ENCODE results near the gene ING1.
A peak's percentile ranks its signal among the peaks of the same experiment; 100 is the strongest.
"Not testable (repeated sequence)": the region's sequence is repeated elsewhere in the genome, so short reads cannot be mapped to it uniquely, and the experiment has no call there.

Gene ING1

DNA sequence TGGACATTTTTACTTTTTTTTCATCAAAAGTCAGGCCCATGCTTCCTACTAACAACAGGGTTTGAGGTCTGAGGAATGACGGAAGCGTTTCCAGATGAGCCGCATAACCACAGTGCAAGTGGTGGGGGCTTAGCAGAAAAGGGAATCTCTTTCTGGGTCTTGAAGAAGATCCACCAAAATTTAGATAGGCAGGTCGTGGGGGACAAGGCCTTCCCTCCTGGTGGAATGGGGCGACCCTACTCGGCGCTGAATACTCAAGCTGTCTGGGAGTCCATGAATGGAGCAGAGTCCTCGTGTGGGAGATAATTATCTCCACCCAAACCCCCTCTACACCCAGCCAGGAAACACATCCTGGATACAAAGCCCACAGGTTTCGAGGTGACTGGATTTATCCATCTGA is 44.5 kb upstream of the ING1 start:
- Histone ChIP-seq H2BK120ac (ENCODE audit: low read depth, low read length) (no peak overlapping the region), H3K79me1 (ENCODE audit: low read length) (no peaks in the 10 kb centered on the region), H2BK15ac (replicated peaks; ENCODE audit: low read depth) (no peak overlapping the region), H2AK5ac (ENCODE audit: low read length) (no peak overlapping the region), H3K18ac (ENCODE audit: low read length) (no peak overlapping the region), H3K27me3 (ENCODE audit: insufficient read depth, low read length, poor library complexity) (no peaks in the 10 kb centered on the region), H3K79me2 (ENCODE audit: control insufficient read depth, insufficient read depth, low read length) (no peaks in the 10 kb centered on the region), H3K23ac (ENCODE audit: low read length) (no peak overlapping the region), H4K5ac (ENCODE audit: low read length) (no peak overlapping the region), H3K9ac (ENCODE audit: low read length) (no peak overlapping the region), H3K4ac (ENCODE audit: low read depth, low read length) (no peak overlapping the region), H2BK5ac (ENCODE audit: low read length) (no peak overlapping the region), H3K27ac (ENCODE audit: low read depth, low read length) (no peak overlapping the region), H3K56ac (ENCODE audit: low read length) (no peak overlapping the region), H3K4me2 (ENCODE audit: low read length) (no peak overlapping the region), H3K4me3 (ENCODE audit: low read length) (peak overlapping the region; percentile 8), H3K4me1 (ENCODE audit: control insufficient read depth, low read depth, low read length) (no peaks in the 10 kb centered on the region), H3K36me3 (ENCODE audit: control insufficient read depth, insufficient read depth, low read length) (peaks cover 7% of the 10 kb centered on the region), H4K8ac (ENCODE audit: low read depth, low read length) (no peak overlapping the region)
- no CpG with 5 or more reads among the region's 9 CpGs for WGBS (ENCODE audit: extremely low coverage, insufficient coverage, low lambda C conversion rate)
- no peak for DNase-seq

DNA sequence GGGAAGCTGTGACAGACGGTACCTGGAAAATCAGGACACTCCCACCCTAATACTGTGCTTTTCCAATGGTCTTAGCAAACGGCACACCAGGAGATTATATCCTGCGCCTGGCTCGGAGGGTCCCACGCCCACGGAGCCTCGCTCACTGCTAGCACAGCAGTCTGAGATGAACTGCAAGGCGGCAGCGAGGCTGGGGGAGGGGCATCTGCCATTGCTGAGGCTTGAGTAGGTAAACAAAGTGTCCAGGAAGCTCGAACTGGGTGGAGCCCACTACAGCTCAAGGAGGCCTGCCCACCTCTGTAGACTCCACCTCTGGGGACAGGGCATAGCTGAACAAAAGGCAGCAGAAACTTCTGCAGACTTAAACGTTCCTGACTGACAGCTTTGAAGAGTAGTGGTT is 43.7 kb upstream of the ING1 start:
- H3K4ac ChIP-seq (ENCODE audit: low read depth, low read length); H3K9ac ChIP-seq (ENCODE audit: low read length); H3K27ac ChIP-seq (ENCODE audit: low read depth, low read length); H3K4me2 ChIP-seq (ENCODE audit: low read length); H3K23ac ChIP-seq (ENCODE audit: low read length); H4K8ac ChIP-seq (ENCODE audit: low read depth, low read length); H3K36me3 ChIP-seq (ENCODE audit: control insufficient read depth, insufficient read depth, low read length); H3K4me3 ChIP-seq (ENCODE audit: low read length); H2AK5ac ChIP-seq (ENCODE audit: low read length); DNase-seq; H3K79me1 ChIP-seq (ENCODE audit: low read length); H2BK120ac ChIP-seq (ENCODE audit: low read depth, low read length); H2BK15ac ChIP-seq (replicated peaks; ENCODE audit: low read depth); H4K5ac ChIP-seq (ENCODE audit: low read length); H3K56ac ChIP-seq (ENCODE audit: low read length); H3K27me3 ChIP-seq (ENCODE audit: insufficient read depth, low read length, poor library complexity); H3K4me1 ChIP-seq (ENCODE audit: control insufficient read depth, low read depth, low read length); H3K18ac ChIP-seq (ENCODE audit: low read length); H3K79me2 ChIP-seq (ENCODE audit: control insufficient read depth, insufficient read depth, low read length); H2BK5ac ChIP-seq (ENCODE audit: low read length): not testable (repeated sequence)
- WGBS (ENCODE audit: extremely low coverage, insufficient coverage, low lambda C conversion rate): no CpG with 5 or more reads among the region's 11 CpGs

DNA sequence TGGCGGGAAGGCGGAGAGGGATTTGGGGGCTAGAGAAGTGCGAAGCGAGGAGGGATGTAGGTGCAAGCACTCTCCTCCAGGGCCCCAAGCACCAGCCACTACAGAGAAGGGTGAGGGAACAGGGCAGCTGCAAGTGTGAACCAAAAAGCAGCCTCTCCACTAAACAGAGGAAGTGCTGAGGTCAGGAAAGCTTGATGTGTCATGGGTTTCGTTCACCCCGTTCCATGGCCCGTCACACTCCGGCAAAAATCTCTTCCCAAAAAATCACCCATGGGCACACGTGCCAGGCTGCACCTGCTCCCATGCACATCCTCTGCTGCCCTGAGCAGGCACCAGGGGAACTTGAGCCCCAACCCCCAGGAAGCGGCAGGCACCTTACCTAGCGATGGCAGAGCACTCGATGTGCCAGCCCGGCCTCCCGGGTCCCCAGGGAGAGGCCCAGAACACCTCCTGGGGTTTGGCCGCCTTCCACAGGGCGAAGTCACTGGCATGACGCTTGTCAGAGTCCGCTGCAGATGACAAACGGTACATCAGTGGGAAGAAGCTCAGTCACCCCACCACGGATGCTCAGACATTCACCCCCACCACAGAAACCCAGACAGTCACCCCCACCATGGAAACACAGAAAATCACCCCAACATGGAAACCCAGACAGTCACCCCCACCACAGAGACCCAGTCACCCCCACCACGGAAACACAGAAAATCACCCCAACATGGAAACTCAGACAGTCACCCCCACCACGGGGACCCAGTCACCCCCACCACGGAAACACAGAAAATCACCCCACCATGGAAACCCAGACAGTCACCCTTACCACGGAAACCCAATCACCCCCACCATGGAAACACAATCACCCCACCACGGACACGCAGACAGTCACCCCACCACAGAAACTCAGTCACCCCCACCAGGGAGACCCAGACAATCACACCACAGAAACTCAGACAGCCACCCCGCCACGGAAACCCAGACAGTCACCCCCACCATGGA is 36.6 kb upstream of the ING1 start:
- Histone ChIP-seq H4K5ac (ENCODE audit: low read length) (no peak overlapping the region), H2AK5ac (ENCODE audit: low read length) (no peak overlapping the region), H3K4me2 (ENCODE audit: low read length) (no peak overlapping the region), H3K4me1 (ENCODE audit: control insufficient read depth, low read depth, low read length) (no peaks in the 10 kb centered on the region), H3K79me2 (ENCODE audit: control insufficient read depth, insufficient read depth, low read length) (no peaks in the 10 kb centered on the region), H3K9ac (ENCODE audit: low read length) (no peak overlapping the region), H3K36me3 (ENCODE audit: control insufficient read depth, insufficient read depth, low read length) (peaks cover 5% of the 10 kb centered on the region), H3K18ac (ENCODE audit: low read length) (no peak overlapping the region), H3K79me1 (ENCODE audit: low read length) (no peaks in the 10 kb centered on the region), H2BK120ac (ENCODE audit: low read depth, low read length) (no peak overlapping the region), H3K23ac (ENCODE audit: low read length) (no peak overlapping the region), H2BK15ac (replicated peaks; ENCODE audit: low read depth) (no peak overlapping the region), H3K27me3 (ENCODE audit: insufficient read depth, low read length, poor library complexity) (no peaks in the 10 kb centered on the region), H3K56ac (ENCODE audit: low read length) (no peak overlapping the region), H3K4me3 (ENCODE audit: low read length) (no peak overlapping the region), H3K4ac (ENCODE audit: low read depth, low read length) (no peak overlapping the region), H4K8ac (ENCODE audit: low read depth, low read length) (no peak overlapping the region), H3K27ac (ENCODE audit: low read depth, low read length) (no peak overlapping the region), H2BK5ac (ENCODE audit: low read length) (no peak overlapping the region)
- DNase-seq: no peak
- WGBS (ENCODE audit: extremely low coverage, insufficient coverage, low lambda C conversion rate): no CpG with 5 or more reads among the region's 28 CpGs

DNA sequence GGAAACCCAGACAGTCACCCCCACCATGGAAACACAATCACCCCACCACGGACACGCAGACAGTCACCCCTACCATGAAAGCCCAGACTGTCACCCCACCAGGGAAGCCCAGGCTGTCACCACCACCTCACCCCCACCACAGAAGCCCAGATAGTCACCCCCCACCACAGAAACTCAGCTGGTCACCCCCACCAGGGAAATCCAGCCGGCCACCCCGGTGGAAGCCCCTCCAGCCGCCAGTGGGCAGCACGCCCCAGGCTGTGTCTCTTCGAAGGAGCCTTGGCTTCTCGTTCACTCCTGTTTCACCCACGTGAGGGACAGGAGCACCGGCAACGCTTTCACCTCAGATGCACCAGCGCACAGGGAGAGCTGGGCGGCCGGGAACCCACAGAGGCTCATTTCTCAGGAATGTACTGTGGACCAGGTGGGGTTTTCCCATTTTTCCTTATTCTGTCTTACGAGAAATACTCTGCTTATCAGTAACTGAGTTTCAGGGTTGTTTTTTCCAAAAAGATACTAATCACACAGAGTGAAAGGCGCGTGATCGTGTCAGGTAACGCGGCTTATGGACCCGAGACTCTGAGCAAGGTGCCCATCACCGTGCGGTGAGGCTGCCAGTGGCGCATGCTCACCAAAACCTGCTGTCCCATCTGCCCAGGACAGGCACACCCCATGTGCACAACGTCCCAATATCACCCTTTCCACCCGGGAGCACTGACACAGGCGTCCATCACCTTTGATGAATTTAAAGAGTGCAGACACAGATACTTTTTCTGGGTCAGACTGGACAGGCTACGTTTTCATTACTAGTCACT is 35.6 kb upstream of the ING1 start:
- Histone ChIP-seq H3K4me2 (ENCODE audit: low read length) (no peak overlapping the region), H2BK5ac (ENCODE audit: low read length) (no peak overlapping the region)

DNA sequence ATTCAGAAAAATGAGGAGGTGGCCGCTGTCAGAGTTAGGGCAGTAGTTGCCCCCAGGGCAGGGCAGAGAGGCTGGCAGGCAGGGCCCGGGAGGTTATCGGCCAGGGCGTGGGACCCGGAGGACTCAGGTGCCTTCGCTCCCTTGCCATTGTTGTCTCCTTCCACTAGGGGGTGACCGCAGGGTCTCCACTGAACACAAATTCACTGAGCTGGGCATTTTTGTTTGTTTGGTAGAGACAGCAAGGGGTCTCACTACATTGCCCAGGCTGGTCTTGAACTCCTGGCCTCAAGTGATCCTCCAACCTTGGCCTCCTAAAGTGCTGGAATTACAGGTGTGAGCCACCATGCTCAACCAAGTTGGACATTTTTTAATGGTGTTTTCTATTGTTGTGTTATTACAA is 32.6 kb upstream of the ING1 start:
- Histone ChIP-seq H2BK120ac (ENCODE audit: low read depth, low read length) (no peak overlapping the region), H4K5ac (ENCODE audit: low read length) (no peak overlapping the region), H3K4me2 (ENCODE audit: low read length) (no peak overlapping the region), H3K9ac (ENCODE audit: low read length) (no peak overlapping the region), H3K4me1 (ENCODE audit: control insufficient read depth, low read depth, low read length) (no peaks in the 10 kb centered on the region), H2BK15ac (replicated peaks; ENCODE audit: low read depth) (no peak overlapping the region), H3K4ac (ENCODE audit: low read depth, low read length) (no peak overlapping the region), H3K23ac (ENCODE audit: low read length) (no peak overlapping the region), H4K8ac (ENCODE audit: low read depth, low read length) (no peak overlapping the region), H2AK5ac (ENCODE audit: low read length) (no peak overlapping the region), H3K79me2 (ENCODE audit: control insufficient read depth, insufficient read depth, low read length) (no peaks in the 10 kb centered on the region), H3K56ac (ENCODE audit: low read length) (no peak overlapping the region), H3K4me3 (ENCODE audit: low read length) (no peak overlapping the region), H2BK5ac (ENCODE audit: low read length) (no peak overlapping the region), H3K79me1 (ENCODE audit: low read length) (no peaks in the 10 kb centered on the region), H3K27ac (ENCODE audit: low read depth, low read length) (no peak overlapping the region), H3K18ac (ENCODE audit: low read length) (no peak overlapping the region), H3K27me3 (ENCODE audit: insufficient read depth, low read length, poor library complexity) (no peaks in the 10 kb centered on the region), H3K36me3 (ENCODE audit: control insufficient read depth, insufficient read depth, low read length) (peaks cover 5% of the 10 kb centered on the region)
- DNase-seq: peak; percentile 64
- WGBS (ENCODE audit: extremely low coverage, insufficient coverage, low lambda C conversion rate): no CpG with 5 or more reads among the region's 7 CpGs

More for the DNA sequence above, 35.6 kb upstream of the ING1 start:
- Histone ChIP-seq H3K23ac (ENCODE audit: low read length) (no peak overlapping the region), H3K79me1 (ENCODE audit: low read length) (no peaks in the 10 kb centered on the region), H3K36me3 (ENCODE audit: control insufficient read depth, insufficient read depth, low read length) (peaks cover 5% of the 10 kb centered on the region), H4K5ac (ENCODE audit: low read length) (no peak overlapping the region), H3K56ac (ENCODE audit: low read length) (no peak overlapping the region), H2BK15ac (replicated peaks; ENCODE audit: low read depth) (no peak overlapping the region), H3K18ac (ENCODE audit: low read length) (no peak overlapping the region), H3K79me2 (ENCODE audit: control insufficient read depth, insufficient read depth, low read length) (no peaks in the 10 kb centered on the region), H2BK120ac (ENCODE audit: low read depth, low read length) (no peak overlapping the region), H3K4me3 (ENCODE audit: low read length) (no peak overlapping the region), H4K8ac (ENCODE audit: low read depth, low read length) (no peak overlapping the region), H3K27me3 (ENCODE audit: insufficient read depth, low read length, poor library complexity) (no peaks in the 10 kb centered on the region), H3K27ac (ENCODE audit: low read depth, low read length) (no peak overlapping the region), H3K9ac (ENCODE audit: low read length) (no peak overlapping the region), H3K4me1 (ENCODE audit: control insufficient read depth, low read depth, low read length) (no peaks in the 10 kb centered on the region), H2AK5ac (ENCODE audit: low read length) (no peak overlapping the region), H3K4ac (ENCODE audit: low read depth, low read length) (no peak overlapping the region)
- no peak for DNase-seq
- no CpG with 5 or more reads among the region's 28 CpGs for WGBS (ENCODE audit: extremely low coverage, insufficient coverage, low lambda C conversion rate)
